Ovary (tissue), 9 donors: ENCODE data around the gene CRACDL. TPM values are rescaled to one million over a fixed set of nuclear protein-coding genes. Genes with fewer than 3 reads are reported as not detected.

ENCODE experiments used
- DNase-seq, 5 donors: peaks; one replicate each; pipeline ENCODE4 v3.0.0-alpha.2; 2019 to 2020
- H3K27ac ChIP-seq, 2 donors: fragments of 200-600 bp; one replicate each; pipeline versions ENCODE4 v1.5.1 to v1.8.0; 2019 to 2022
- H3K27me3 ChIP-seq: fragments of 200-600 bp; one replicate; pipeline ENCODE4 v1.8.0; 2022
- H3K36me3 ChIP-seq: fragments of 200-600 bp; sonication (generic); one replicate; pipeline ENCODE4 v1.5.1; 2019
- H3K4me1 ChIP-seq: one replicate; pipeline ENCODE4 v1.8.1; 2013; ENCODE audit warnings: mild to moderate bottlenecking, moderate library complexity; ENCODE audit not compliant: insufficient read depth
- H3K4me3 ChIP-seq: fragments of 200-600 bp; sonication (generic); one replicate; pipeline ENCODE4 v1.5.1; 2017
- H3K9me3 ChIP-seq, 2 donors: fragments of 200-600 bp in 1 of 2; sonication (generic) in 1 of 2; one replicate each; pipeline versions ENCODE4 v1.5.1 to v1.8.1; 2013 to 2019; ENCODE audit warnings: mild to moderate bottlenecking in 1 of 2, moderate library complexity in 1 of 2
- CTCF ChIP-seq, 3 donors: fragments of 450-650 bp in 2 of 3; fragments of 200-600 bp in 1 of 3; IDR thresholded peaks; one replicate each; pipeline versions ENCODE4 v1.5.1 to v1.8.0; 2016 to 2022; ENCODE audit warnings: antibody characterized with exemption in 3 of 3, mild to moderate bottlenecking in 1 of 3
- EP300 ChIP-seq: sonication (generic); formaldehyde crosslinking; IDR thresholded peaks from one replicate; pipeline ENCODE4 v1.6.1; 2017; ENCODE audit warnings: antibody characterized with exemption
- POLR2A ChIP-seq: fragments of 450-650 bp; IDR thresholded peaks from one replicate; pipeline ENCODE4 v1.6.1; 2017; ENCODE audit warnings: antibody characterized with exemption, mild to moderate bottlenecking, moderate library complexity
- WGBS, 3 donors: extraction: QIAGEN DNeasy Blood & Tissue Kit in 1 of 3; methylation state at CpG; one replicate each; pipeline versions ENCODE4 v1.1.5 to v1.1.7; 2013 to 2017; 5-methylcytosine and 5-hydroxymethylcytosine counted together
- intact Hi-C, 4 donors: fragments of 100-400 bp; cut with DNase I; formaldehyde crosslinking; loops; one replicate each; pipeline versions ENCODE4 v1.11.0 to v1.15.1; 2022 to 2023
- polyA plus RNA-seq, 2 donors: library from polyadenylated mRNA; stranded (reverse); fragments of 200-250 nt in 1 of 2; fragments of 350-450 nt in 1 of 2; fragmentation: Illumina TruSeq in 1 of 2; extraction: RNeasy Lipid Tissue Mini Kit (QIAGEN cat#74804) in 1 of 2; gene quantifications; one replicate each; pipeline ENCODE4 v1.2.3, GENCODE V29; 2013 to 2014
- total RNA-seq, 7 donors: library from RNA; depleted of rRNA in 2 of 7; stranded (reverse); fragments of >200 nt in 2 of 7; fragmentation: NEBNext Ultra II Directional in 3 of 7; extraction: Animal tissue kit (Norgen Biotek cat#: 25700) in 3 of 7; gene quantifications; one replicate each; pipeline versions ENCODE4 v1.1.0 to v1.2.4, GENCODE V29; 2016 to 2023
- donor health status: DM: no; HTN: no; CAD: no; lungs with moderate emphysema.
- donor health status: DM: no; HTN: no; CAD: no.
- donor health status: Bipolar disorder and iron deficiency.
- donor health status: DM: yes; HTN: yes; CAD: no.
- donor health status: DM: no; HTN: no; CAD: no.
- donor health status: DM: yes; HTN: yes; CAD: no.

Gene CRACDL
- total and polyA plus RNA-seq, 9 donors: 1.2 to 22.4 (median 2.7) TPM

GRCh38 chr2:98822301-98823164 is 113.5 kb downstream of the CRACDL start:
- H3K9me3 ChIP-seq: no peaks in the 10 kb centered on the region
- no peak overlapping the region for H3K27ac ChIP-seq
- DNase-seq: peak in 1 of 5 donors; percentile 29
- H3K4me3 ChIP-seq: peak overlapping the region; percentile 27
- no peaks in the 10 kb centered on the region for H3K27me3 ChIP-seq
- intact Hi-C loops: loop anchor here in 1 of 4 donors (5.0 kb wide), 1 partner anchor 90 kb away; the partner anchor contains the start of gene MGAT4A
- WGBS, 3 donors: 3 to 22% (median 14%) methylated on average over 67 to 117 of the region's 117 CpGs
- peaks cover 3% of the 10 kb centered on the region for H3K4me1 ChIP-seq
- no peaks in the 10 kb centered on the region for H3K36me3 ChIP-seq
- TF ChIP-seq EP300 (no peak), POLR2A (no peak), CTCF (IDR thresholded peaks at IDR 0.05) (no peak)

GRCh38 chr2:98821629-98822135 is 114.3 kb downstream of the CRACDL start:
- intact Hi-C loops: loop anchor here in 1 of 4 donors (5.0 kb wide), 1 partner anchor 89 kb away; the partner anchor contains the start of gene MGAT4A
- Histone ChIP-seq H3K27ac (no peak overlapping the region), H3K4me3 (no peak overlapping the region), H3K9me3 (no peaks in the 10 kb centered on the region), H3K27me3 (no peaks in the 10 kb centered on the region), H3K36me3 (no peaks in the 10 kb centered on the region), H3K4me1 (peaks cover 3% of the 10 kb centered on the region)
- no peak for TF ChIP-seq EP300
- TF ChIP-seq CTCF (IDR thresholded peaks at IDR 0.05): no peak
- TF ChIP-seq POLR2A: no peak
- WGBS, 3 donors: 91 to 95% (median 93%) methylated on average over 37 to 38 of the region's 38 CpGs
- no peak for DNase-seq

- peaks cover 3% of the 10 kb centered on the region for H3K4me1 ChIP-seq
- TF ChIP-seq EP300 (no peak), POLR2A (no peak), CTCF (IDR thresholded peaks at IDR 0.05) (no peak)
- H3K27me3 ChIP-seq: no peaks in the 10 kb centered on the region
- no peak for DNase-seq
- H3K9me3 ChIP-seq: no peaks in the 10 kb centered on the region
- intact Hi-C loops: no loop called here
- no peaks in the 10 kb centered on the region for H3K36me3 ChIP-seq
- 22 to 29% (median 22%) methylated on average over 5 of the region's 5 CpGs for WGBS, 3 donors
- H3K4me3 ChIP-seq: no peak overlapping the region
- H3K27ac ChIP-seq: no peak overlapping the region
Measured at GRCh38 chr2:98819231-98819766, 116.7 kb downstream of the CRACDL start.

- no peak for DNase-seq
- WGBS, 3 donors: 73 to 79% (median 75%) methylated on average over 5 of the region's 5 CpGs
- Histone ChIP-seq H3K4me3 (no peak overlapping the region), H3K27ac (no peak overlapping the region), H3K36me3 (no peaks in the 10 kb centered on the region), H3K9me3 (no peaks in the 10 kb centered on the region), H3K27me3 (no peaks in the 10 kb centered on the region), H3K4me1 (peaks cover 2% of the 10 kb centered on the region)
- intact Hi-C loops: no loop called here
- no peak for TF ChIP-seq CTCF (IDR thresholded peaks at IDR 0.05)
- TF ChIP-seq POLR2A: no peak
- no peak for TF ChIP-seq EP300
Measured at GRCh38 chr2:98818164-98818563, 117.9 kb downstream of the CRACDL start.
